ENCODE measurements around the gene LINC00237.

- TF ChIP-seq, protein P1, sequence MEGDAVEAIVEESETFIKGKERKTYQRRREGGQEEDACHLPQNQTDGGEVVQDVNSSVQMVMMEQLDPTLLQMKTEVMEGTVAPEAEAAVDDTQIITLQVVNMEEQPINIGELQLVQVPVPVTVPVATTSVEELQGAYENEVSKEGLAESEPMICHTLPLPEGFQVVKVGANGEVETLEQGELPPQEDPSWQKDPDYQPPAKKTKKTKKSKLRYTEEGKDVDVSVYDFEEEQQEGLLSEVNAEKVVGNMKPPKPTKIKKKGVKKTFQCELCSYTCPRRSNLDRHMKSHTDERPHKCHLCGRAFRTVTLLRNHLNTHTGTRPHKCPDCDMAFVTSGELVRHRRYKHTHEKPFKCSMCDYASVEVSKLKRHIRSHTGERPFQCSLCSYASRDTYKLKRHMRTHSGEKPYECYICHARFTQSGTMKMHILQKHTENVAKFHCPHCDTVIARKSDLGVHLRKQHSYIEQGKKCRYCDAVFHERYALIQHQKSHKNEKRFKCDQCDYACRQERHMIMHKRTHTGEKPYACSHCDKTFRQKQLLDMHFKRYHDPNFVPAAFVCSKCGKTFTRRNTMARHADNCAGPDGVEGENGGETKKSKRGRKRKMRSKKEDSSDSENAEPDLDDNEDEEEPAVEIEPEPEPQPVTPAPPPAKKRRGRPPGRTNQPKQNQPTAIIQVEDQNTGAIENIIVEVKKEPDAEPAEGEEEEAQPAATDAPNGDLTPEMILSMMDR (IDR thresholded peaks at IDR 0.05; ENCODE audit: low read depth, low read length), result no peak
- TF ChIP-seq EZH2phosphoT487 (IDR thresholded peaks at IDR 0.05; ENCODE audit: low read depth), result no peak
Measured at GRCh38 chr20:21149344-21149743, 43.2 kb upstream of the LINC00237 start.

Data from OCI-LY3 (cell line).